Activated naive CD8-positive, alpha-beta T cell treated with anti-CD3 and anti-CD28 coated beads, Interleukin-2, amount 10 ng/mL, durations not matched to agents 7 days and 5 days (primary cell): Measurements from ENCODE around the gene ZEB1. TPM values are rescaled to one million over a fixed set of nuclear protein-coding genes. Genes with fewer than 3 reads are reported as not detected.

ENCODE experiments used
- ATAC-seq: fragments of 150-1000 bp; cut with Tn5 transposase; one replicate; pipeline ENCODE4 v1.10.0; 2021; ENCODE audit warnings: low read depth, moderate library complexity
- POLR2A ChIA-PET: fragments of 350-600 bp; sonication (Branson Sonifier 250); formaldehyde crosslinking; loops from one replicate; lab custom pipeline; 2021; ENCODE audit warnings: antibody characterized with exemption; lab: Charles Lee
- DNase-seq: peaks from one replicate; pipeline ENCODE4 v3.0.0; 2021
- H3K27ac Mint-ChIP-seq: one replicate; pipeline ENCODE4 v1.8.0; 2022; ENCODE audit warnings: mild to moderate bottlenecking, mixed read lengths
- H3K27me3 Mint-ChIP-seq: one replicate; pipeline ENCODE4 v1.8.0; 2022; ENCODE audit warnings: mild to moderate bottlenecking, moderate library complexity, mixed read lengths
- H3K36me3 Mint-ChIP-seq: one replicate; pipeline ENCODE4 v1.8.0; 2021; ENCODE audit warnings: mild to moderate bottlenecking, mixed read lengths
- H3K4me1 Mint-ChIP-seq: one replicate; pipeline ENCODE4 v1.8.0; 2021; ENCODE audit warnings: mixed read lengths
- H3K4me3 Mint-ChIP-seq: one replicate; pipeline ENCODE4 v1.8.0; 2022; ENCODE audit warnings: mild to moderate bottlenecking, moderate library complexity, mixed read lengths
- H3K9me3 Mint-ChIP-seq: one replicate; pipeline ENCODE4 v1.8.0; 2021; ENCODE audit warnings: mixed read lengths
- total RNA-seq, 2 experiments: library from RNA; stranded (reverse); gene quantifications; one replicate each; pipeline ENCODE4 v1.2.3, GENCODE V29; 2021

Gene ZEB1
- total RNA-seq, 2 experiments from 2014 or later, result 40.2 to 42.6 TPM

DNA sequence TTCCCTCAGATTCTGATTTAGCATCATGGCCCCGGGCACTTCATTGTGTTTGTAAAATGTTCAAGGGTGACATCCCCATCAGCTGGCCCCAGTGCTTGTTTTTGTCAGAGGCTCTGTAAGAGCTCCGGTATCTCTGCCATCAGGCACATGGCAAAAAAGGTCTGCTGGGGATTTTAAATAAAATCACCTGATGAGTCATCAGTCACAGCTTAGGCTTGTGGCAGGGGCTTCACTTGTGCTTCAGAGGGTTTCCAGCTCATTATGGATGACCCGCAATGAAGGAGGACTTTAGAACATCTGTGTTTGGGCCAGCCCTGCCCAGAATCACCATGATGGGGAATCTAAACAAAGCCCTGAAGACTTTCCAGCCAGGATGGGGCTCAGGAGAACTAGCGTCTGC is 259.9 kb downstream of the ZEB1 start:
- no peak overlapping the region for H3K4me3 Mint-ChIP-seq
- POLR2A ChIA-PET, result no interaction called here
- H3K27me3 Mint-ChIP-seq, result peaks cover 2% of the 10 kb centered on the region
- DNase-seq (no peak), ATAC-seq (no peak)
- no peak overlapping the region for H3K27ac Mint-ChIP-seq
- peaks cover 2% of the 10 kb centered on the region for H3K4me1 Mint-ChIP-seq
- H3K9me3 Mint-ChIP-seq, result peaks cover 3% of the 10 kb centered on the region
- H3K36me3 Mint-ChIP-seq, result peaks cover 1% of the 10 kb centered on the region
